Stimulated activated CD8-positive, alpha-beta memory T cell treated with anti-CD3 and anti-CD28 coated beads, Interleukin-12 subunit alpha, Interleukin-12 subunit beta, amount 100 ng/mL, for 24 hours (primary cell): ENCODE data around the gene GOLGA6A.

Experiments used
- DNase-seq: peaks from one replicate; pipeline ENCODE4 v3.0.0-alpha.2; 2020; ENCODE audit errors: extremely low read depth

GOLGA6A gene

GRCh38 chr15:74036271-74037170 is 45.8 kb downstream of the GOLGA6A start:
- no peak for DNase-seq

- DNase-seq: no peak
These were observed 47.0 kb downstream of the GOLGA6A start for GRCh38 chr15:74035121-74036017.

- no peak for DNase-seq
These were observed 48.1 kb downstream of the GOLGA6A start for GRCh38 chr15:74034206-74034755.

GRCh38 chr15:74032606-74033561 is 49.5 kb downstream of the GOLGA6A start:
- DNase-seq: no peak

- DNase-seq: no peak
These were observed 50.3 kb downstream of the GOLGA6A start for GRCh38 chr15:74032046-74032445.

GRCh38 chr15:74028646-74029045 is 53.7 kb downstream of the GOLGA6A start:
- no peak for DNase-seq

- DNase-seq: no peak
These were observed 54.7 kb downstream of the GOLGA6A start for GRCh38 chr15:74027688-74028087.

- DNase-seq: no peak
These were observed 56.9 kb downstream of the GOLGA6A start for GRCh38 chr15:74025436-74025835.

GRCh38 chr15:74024687-74025086 is 57.7 kb downstream of the GOLGA6A start:
- no peak for DNase-seq

- no peak for DNase-seq
These were observed 59.5 kb downstream of the GOLGA6A start for GRCh38 chr15:74022706-74023470.
